ENCODE data around the gene L3MBTL2. TPM values are rescaled to one million over a fixed set of nuclear protein-coding genes. Genes with fewer than 3 reads are reported as not detected.
"Not testable (repeated sequence)": the region's sequence is repeated elsewhere in the genome, so short reads cannot be mapped to it uniquely, and the experiment has no call there.

Gene L3MBTL2
- total RNA-seq, 1 experiment from 2014 or later, result 22.3 TPM

DNA sequence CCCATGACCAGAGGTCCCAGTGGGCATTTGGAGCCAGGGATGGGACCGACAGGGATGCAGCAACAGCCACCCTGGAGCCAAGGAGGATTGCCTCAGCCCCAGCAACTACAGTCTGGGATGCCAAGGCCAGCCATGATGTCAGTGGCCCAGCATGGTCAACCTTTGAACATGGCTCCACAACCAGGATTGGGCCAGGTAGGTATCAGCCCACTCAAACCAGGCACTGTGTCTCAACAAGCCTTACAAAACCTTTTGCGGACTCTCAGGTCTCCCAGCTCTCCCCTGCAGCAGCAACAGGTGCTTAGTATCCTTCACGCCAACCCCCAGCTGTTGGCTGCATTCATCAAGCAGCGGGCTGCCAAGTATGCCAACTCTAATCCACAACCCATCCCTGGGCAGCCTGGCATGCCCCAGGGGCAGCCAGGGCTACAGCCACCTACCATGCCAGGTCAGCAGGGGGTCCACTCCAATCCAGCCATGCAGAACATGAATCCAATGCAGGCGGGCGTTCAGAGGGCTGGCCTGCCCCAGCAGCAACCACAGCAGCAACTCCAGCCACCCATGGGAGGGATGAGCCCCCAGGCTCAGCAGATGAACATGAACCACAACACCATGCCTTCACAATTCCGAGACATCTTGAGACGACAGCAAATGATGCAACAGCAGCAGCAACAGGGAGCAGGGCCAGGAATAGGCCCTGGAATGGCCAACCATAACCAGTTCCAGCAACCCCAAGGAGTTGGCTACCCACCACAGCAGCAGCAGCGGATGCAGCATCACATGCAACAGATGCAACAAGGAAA, 27.3 kb upstream of the L3MBTL2 start:
- no TSS peak for BruUV-seq (replicated peaks)
- no peaks in the 10 kb centered on the region for H3K27me3 ChIP-seq (ENCODE audit: insufficient read depth, low read depth)

DNA sequence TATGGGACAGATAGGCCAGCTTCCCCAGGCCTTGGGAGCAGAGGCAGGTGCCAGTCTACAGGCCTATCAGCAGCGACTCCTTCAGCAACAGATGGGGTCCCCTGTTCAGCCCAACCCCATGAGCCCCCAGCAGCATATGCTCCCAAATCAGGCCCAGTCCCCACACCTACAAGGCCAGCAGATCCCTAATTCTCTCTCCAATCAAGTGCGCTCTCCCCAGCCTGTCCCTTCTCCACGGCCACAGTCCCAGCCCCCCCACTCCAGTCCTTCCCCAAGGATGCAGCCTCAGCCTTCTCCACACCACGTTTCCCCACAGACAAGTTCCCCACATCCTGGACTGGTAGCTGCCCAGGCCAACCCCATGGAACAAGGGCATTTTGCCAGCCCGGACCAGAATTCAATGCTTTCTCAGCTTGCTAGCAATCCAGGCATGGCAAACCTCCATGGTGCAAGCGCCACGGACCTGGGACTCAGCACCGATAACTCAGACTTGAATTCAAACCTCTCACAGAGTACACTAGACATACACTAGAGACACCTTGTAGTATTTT, 26.6 kb upstream of the L3MBTL2 start:
- H3K36me3 ChIP-seq (ENCODE audit: low read depth), result peaks cover 32% of the 10 kb centered on the region
- H3K4me3 ChIP-seq, result no peak overlapping the region
- no peak overlapping the region for H3K27ac ChIP-seq
- H2AFZ ChIP-seq, result no peak overlapping the region
- no peak overlapping the region for H3K4me2 ChIP-seq
- H3K79me2 ChIP-seq (ENCODE audit: low read depth), result no peaks in the 10 kb centered on the region
- H3F3A ChIP-seq (ENCODE audit: insufficient read depth, low read depth), result peaks cover 46% of the 10 kb centered on the region
- no TSS peak for BruUV-seq (replicated peaks)
- no peaks in the 10 kb centered on the region for H3K27me3 ChIP-seq (ENCODE audit: insufficient read depth, low read depth)
- no peaks in the 10 kb centered on the region for H4K20me1 ChIP-seq (ENCODE audit: insufficient read depth)
- no peaks in the 10 kb centered on the region for H3K9me3 ChIP-seq (ENCODE audit: insufficient read depth, low read depth)
- intact Hi-C loops (cut with micrococcal nuclease; ENCODE audit: unreplicated experiment), result no loop called here
- peaks cover 19% of the 10 kb centered on the region for H3K4me1 ChIP-seq (replicated peaks; ENCODE audit: insufficient read depth)
- no peaks in the 10 kb centered on the region for H3K9me2 ChIP-seq (ENCODE audit: insufficient read depth)
- TF ChIP-seq, protein P1, sequence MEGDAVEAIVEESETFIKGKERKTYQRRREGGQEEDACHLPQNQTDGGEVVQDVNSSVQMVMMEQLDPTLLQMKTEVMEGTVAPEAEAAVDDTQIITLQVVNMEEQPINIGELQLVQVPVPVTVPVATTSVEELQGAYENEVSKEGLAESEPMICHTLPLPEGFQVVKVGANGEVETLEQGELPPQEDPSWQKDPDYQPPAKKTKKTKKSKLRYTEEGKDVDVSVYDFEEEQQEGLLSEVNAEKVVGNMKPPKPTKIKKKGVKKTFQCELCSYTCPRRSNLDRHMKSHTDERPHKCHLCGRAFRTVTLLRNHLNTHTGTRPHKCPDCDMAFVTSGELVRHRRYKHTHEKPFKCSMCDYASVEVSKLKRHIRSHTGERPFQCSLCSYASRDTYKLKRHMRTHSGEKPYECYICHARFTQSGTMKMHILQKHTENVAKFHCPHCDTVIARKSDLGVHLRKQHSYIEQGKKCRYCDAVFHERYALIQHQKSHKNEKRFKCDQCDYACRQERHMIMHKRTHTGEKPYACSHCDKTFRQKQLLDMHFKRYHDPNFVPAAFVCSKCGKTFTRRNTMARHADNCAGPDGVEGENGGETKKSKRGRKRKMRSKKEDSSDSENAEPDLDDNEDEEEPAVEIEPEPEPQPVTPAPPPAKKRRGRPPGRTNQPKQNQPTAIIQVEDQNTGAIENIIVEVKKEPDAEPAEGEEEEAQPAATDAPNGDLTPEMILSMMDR (conservative IDR thresholded peaks at IDR 0.05), result no peak
- TF ChIP-seq EZH2 (IDR thresholded peaks at IDR 0.05; ENCODE audit: low read depth), result no peak
- POLR2A ChIA-PET (ENCODE audit: unreplicated experiment), result no interaction called here
- DNase-seq, result no peak
- CTCF ChIA-PET, result no interaction called here

More for the DNA sequence above, 27.3 kb upstream of the L3MBTL2 start:
- H3K79me2 ChIP-seq (ENCODE audit: low read depth), result no peaks in the 10 kb centered on the region
- H3K9me2 ChIP-seq (ENCODE audit: insufficient read depth), result no peaks in the 10 kb centered on the region
- CTCF ChIA-PET, result no interaction called here
- H3K4me3 ChIP-seq, result no peak overlapping the region
- intact Hi-C loops (cut with micrococcal nuclease; ENCODE audit: unreplicated experiment), result no loop called here
- TF ChIP-seq, protein P1 (conservative IDR thresholded peaks at IDR 0.05), result no peak
- TF ChIP-seq EZH2 (IDR thresholded peaks at IDR 0.05; ENCODE audit: low read depth), result no peak
- H3K4me1 ChIP-seq (replicated peaks; ENCODE audit: insufficient read depth), result peaks cover 19% of the 10 kb centered on the region
- H4K20me1 ChIP-seq (ENCODE audit: insufficient read depth), result no peaks in the 10 kb centered on the region
- peaks cover 40% of the 10 kb centered on the region for H3F3A ChIP-seq (ENCODE audit: insufficient read depth, low read depth)
- H2AFZ ChIP-seq, result no peak overlapping the region
- no peak for DNase-seq
- peaks cover 39% of the 10 kb centered on the region for H3K36me3 ChIP-seq (ENCODE audit: low read depth)
- H3K27ac ChIP-seq, result no peak overlapping the region
- no peaks in the 10 kb centered on the region for H3K9me3 ChIP-seq (ENCODE audit: insufficient read depth, low read depth)
- POLR2A ChIA-PET (ENCODE audit: unreplicated experiment), result no interaction called here
- no peak overlapping the region for H3K4me2 ChIP-seq

DNA sequence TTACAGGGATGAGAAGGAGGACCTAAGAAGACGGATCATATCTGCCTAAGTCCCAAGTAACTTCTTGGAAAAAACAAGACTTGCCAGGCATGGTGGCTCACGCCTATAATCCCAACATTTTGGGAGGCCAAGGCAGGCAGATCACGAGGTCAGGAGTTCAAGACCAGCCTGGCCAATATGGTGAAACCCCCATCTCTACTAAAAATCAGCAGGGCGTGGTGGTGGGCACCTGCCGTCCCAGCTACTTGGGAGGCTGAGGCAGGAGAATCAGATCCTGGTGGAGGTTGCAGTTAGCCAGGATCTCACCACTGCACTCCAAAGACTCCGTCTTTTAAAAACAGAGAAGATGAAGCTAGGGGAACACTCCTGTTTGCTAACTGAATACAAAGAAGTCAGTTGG, 24.8 kb upstream of the L3MBTL2 start:
- H3F3A ChIP-seq (ENCODE audit: insufficient read depth, low read depth), result peaks cover 46% of the 10 kb centered on the region
- H3K9me3 ChIP-seq (ENCODE audit: insufficient read depth, low read depth); H2AFZ ChIP-seq; H3K4me2 ChIP-seq; H3K27me3 ChIP-seq (ENCODE audit: insufficient read depth, low read depth); H3K9me2 ChIP-seq (ENCODE audit: insufficient read depth); CTCF ChIA-PET; DNase-seq; H4K20me1 ChIP-seq (ENCODE audit: insufficient read depth); H3K4me3 ChIP-seq; BruUV-seq (replicated peaks); H3K79me2 ChIP-seq (ENCODE audit: low read depth): not testable (repeated sequence)
- H3K4me1 ChIP-seq (replicated peaks; ENCODE audit: insufficient read depth), result peaks cover 19% of the 10 kb centered on the region
- intact Hi-C loops (cut with micrococcal nuclease; ENCODE audit: unreplicated experiment), result loop anchor here (10.0 kb wide), 1 partner anchor 334 kb away; no protein-coding TSS in a partner anchor
- H3K27ac ChIP-seq, result peak overlapping the region; percentile 65; the same call in 1 of the 2 replicates
- H3K36me3 ChIP-seq (ENCODE audit: low read depth), result peaks cover 15% of the 10 kb centered on the region
- POLR2A ChIA-PET (ENCODE audit: unreplicated experiment), result interaction anchor here (0.6 kb wide), 2 partner anchors 8 to 268 kb away, joined by 4 to 5 read pairs; no protein-coding TSS in a partner anchor
